ENCODE measurements around the gene TOGARAM2.

The TOGARAM2 gene

GRCh38 chr2:28981016-28981441 is at the start of gene TOGARAM2:
TSS of gene TOGARAM2 (plus strand) at chr2:28981298. CDS start at chr2:28994835, 13,537 bp downstream.
- no peak for DNase-seq (ENCODE audit: low spot score)

DNA sequence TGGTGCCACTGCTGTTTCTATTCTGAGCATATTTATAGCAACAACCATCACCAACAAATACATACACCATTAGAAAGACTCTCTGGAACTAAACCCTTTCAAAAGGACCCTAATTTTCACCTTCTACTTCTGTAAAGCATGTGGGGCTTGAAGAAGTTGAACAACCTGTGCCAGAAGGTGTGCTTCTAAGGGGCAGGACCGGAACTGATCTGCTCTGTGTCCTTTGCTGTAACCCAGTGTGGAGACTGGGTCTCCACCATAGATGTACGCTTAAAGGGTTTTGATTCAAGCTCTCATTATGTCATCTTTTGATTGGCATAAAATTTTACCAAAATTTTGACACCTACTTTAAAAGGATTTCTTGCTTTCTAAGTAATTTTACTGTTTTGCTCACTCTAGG is 46.3 kb upstream of the TOGARAM2 start:
- no peak for DNase-seq (ENCODE audit: low spot score)

- DNase-seq (ENCODE audit: low spot score): no peak
Observed at GRCh38 chr2:28941008-28941407, 40.1 kb upstream of the TOGARAM2 start.

- DNase-seq (ENCODE audit: low spot score): no peak
Observed at GRCh38 chr2:28944535-28945248, 36.4 kb upstream of the TOGARAM2 start.

DNA sequence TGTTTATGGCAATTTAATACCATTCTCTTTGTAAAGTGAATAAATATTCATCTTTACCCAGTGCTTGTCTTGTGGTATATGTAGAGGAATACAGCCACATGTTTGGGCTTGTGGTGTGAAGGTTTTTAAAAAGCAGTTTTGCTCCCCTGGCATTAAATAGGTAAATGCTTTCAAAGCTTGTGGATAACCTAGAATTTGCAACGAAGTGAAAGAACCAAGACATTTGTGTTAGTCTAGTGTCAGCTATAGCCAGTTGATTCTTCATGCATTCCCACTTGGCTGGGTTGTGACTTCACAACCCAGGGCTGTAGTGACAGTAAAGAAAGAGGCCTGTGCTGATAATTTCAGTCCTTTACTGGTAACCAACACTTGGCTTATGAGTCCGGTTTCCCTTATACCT is 32.9 kb upstream of the TOGARAM2 start:
- no peak for DNase-seq (ENCODE audit: low spot score)

GRCh38 chr2:28949190-28949589 is 31.9 kb upstream of the TOGARAM2 start:
- no peak for DNase-seq (ENCODE audit: low spot score)

DNA sequence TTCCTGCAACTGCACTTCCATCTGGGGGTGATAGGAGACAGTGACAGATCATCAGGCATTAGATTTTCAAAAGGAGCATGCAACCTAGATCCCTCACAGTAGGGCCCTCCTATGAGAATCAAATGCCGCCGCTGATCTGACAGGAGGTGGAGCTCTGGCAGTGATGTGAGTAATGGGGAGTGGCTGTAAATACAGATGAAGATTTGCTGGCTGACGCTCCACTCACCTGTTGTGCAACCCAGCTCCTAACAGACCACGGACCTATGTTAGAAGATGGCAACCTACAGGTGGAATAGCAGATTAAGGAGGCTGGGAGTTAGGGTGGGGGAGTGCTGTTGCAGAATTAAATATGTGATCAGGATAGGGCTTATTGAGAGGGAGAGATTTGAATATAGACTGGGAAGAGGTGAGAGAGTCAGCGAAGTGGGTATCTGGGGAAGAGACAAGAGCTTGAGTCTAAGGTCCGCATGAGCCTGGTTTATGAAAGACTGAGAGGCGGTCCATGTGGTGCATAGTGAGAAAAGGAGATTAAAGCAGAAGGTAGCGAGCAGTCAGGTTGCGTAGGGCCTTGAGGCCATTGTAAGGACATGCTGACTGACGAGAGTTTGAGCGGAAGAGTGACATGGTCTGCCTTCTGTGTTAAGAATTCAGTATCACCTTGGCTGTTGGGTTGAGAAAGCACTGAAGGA is 31.3 kb upstream of the TOGARAM2 start:
- no peak for DNase-seq (ENCODE audit: low spot score)

- no peak for DNase-seq (ENCODE audit: low spot score)
Observed at GRCh38 chr2:28950941-28951630, 30.0 kb upstream of the TOGARAM2 start.

DNA sequence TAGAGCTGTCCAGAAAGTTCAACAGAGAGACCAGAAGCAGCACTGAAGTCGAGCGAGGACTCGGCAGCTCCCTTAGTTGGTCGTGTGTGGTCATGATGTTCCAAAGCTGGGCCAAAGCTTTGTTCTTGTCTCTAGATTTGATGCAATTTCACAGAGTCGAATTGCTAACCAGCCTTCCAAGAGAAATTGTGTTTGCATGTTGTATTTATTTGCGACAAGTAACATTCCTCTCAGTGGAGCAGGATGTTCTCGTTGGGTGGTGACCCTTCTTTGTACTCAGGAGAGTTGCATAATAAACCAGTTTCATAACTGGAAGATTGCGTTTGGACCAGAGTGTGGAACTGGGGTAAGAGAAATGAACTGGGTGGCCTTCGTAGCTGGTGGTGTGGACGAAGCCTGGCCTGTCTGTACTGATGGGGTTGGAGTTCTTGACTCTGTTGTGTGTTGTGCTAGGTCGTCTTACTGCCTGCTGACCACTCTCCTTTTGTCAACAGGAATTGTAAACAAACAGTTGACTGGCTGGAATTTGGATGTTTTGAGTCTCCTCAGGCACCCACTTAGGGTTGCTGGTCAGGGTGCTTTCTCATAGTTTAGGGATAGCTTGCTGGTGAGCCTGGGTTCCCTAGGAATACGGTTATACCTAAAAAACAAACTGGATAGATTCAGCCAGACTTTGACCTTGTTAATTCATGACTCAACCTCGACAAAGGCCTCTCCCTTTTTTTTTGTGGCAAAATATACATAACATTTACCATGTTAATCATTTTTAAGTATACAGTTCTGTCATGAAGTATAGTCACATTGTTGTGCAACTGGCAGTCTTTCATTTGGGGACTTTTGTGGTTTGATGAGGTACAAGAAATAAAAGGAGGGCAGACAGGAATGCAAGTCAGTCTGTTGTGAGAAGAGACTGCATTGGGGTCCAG is 28.9 kb upstream of the TOGARAM2 start:
- no peak for DNase-seq (ENCODE audit: low spot score)

- no peak for DNase-seq (ENCODE audit: low spot score)
Observed at GRCh38 chr2:28952836-28953211, 28.3 kb upstream of the TOGARAM2 start.

DNA sequence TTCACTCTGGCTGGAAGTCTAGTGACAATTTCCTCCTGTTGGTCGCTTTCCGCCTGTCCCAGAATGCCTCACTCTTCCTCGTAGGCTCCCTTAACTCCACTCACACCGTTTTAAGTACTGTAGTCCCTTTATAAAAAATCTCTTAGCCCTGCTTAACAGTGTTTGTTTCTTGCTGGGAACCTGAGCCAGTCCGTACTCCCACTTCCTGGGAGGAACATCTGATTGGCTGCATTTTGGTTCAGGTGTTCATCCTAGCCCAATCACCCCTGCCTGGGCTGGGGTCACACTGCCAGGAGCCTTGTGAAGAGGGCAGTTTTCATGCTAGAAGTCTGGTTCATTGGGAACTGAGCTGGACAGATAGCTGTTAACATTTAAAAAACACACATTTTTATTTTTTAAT is 25.6 kb upstream of the TOGARAM2 start:
- DNase-seq (ENCODE audit: low spot score): no peak

DNA sequence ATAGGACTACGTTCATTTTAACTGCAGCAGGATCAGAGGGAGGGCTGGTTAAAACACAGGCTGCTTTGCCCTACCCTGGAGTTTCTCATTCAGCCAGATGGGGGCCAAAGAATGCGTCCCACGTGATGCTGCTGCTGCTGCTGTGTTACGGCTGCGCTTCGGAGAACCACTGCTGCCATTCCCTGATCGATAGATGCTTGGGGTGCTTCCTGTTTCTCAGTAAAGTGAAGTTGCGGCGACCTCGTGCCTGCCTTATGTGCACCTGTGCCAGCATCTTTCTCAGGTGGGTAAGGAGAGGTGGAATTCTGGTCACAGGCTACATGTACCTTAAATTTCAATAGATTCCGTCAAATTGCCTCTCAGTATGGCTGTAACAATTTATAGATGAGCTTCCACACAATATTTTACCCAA is 24.7 kb upstream of the TOGARAM2 start:
- DNase-seq (ENCODE audit: low spot score): no peak

- DNase-seq (ENCODE audit: low spot score): no peak
Observed at GRCh38 chr2:28956890-28957289, 24.2 kb upstream of the TOGARAM2 start.

GRCh38 chr2:28958689-28959088 is 22.4 kb upstream of the TOGARAM2 start:
- DNase-seq (ENCODE audit: low spot score): peak; percentile 87

- DNase-seq (ENCODE audit: low spot score): no peak
Observed at GRCh38 chr2:28960401-28960800, 20.7 kb upstream of the TOGARAM2 start.

- no peak for DNase-seq (ENCODE audit: low spot score)
Observed at GRCh38 chr2:28962505-28962904, 18.6 kb upstream of the TOGARAM2 start.

- DNase-seq (ENCODE audit: low spot score): peak; percentile 42
Observed at GRCh38 chr2:28970464-28971160, 10.5 kb upstream of the TOGARAM2 start.

DNA sequence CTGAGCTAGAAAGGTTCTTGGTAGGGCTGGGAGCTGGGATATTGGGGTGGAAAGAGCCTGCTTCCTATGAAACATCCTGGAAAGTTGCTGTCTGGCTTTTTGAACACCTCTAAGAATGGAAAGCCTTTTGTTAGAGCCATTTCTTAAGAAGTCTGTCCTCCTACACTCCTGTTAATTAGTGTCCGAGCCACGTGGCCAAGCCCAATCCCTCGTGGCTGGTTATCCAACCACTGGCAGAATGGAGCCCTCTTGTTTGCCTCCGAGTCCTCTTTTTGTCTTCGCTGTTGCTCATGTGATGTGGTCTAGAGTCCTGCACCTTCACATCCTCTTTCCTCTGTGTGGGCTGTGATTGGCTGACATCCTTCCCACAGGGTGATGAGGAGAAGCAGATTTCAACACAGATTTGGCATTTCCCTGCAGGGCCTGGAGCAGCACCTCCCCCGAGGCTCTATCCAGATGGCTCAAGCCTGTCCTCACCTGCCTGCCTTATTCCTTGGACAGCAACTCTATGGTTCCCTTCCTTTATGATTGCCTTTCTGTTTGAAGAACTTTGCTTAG is 8.2 kb upstream of the TOGARAM2 start:
- DNase-seq (ENCODE audit: low spot score): no peak

DNA sequence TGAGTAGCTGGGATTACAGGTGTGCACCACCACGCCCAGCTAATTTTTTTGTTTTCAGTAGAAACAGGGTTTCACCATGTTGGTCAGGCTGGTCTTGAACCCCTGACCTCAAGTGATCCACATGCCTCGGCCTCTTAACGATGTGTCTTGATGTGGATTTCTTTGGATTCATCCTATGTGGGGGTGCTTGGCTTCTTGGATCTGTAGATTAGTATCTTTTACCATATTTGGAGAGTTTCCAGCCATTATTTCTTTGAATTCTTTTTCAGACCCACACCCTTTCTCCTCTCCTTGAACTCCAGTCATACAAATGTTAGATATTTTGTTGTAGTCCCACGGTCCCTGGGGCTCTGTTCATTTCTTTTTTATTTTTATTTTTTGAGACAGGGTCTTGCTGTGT is 6.8 kb upstream of the TOGARAM2 start:
- no peak for DNase-seq (ENCODE audit: low spot score)

- no peak for DNase-seq (ENCODE audit: low spot score)
Observed at GRCh38 chr2:28975671-28976070, 5.4 kb upstream of the TOGARAM2 start.

DNA sequence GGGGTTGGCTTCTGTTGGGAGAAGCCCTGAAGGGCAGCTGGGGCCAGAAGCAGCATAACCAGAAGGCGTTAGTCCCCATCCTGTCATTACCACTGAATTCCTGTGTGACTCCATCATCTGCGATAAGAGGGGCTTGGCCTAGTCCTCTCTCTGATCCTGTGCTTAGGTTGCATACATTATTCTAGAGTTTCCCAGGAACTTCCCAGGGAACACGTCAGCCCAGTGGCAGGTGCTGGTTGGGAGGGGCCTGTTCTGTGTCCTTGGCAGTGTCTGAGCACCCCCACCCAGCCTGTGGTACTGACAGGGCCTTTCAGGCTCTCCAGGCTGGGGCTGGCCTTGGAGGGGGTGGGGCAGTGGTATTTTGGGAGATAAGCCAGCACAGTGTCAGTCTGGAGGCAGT is 4.5 kb upstream of the TOGARAM2 start:
- DNase-seq (ENCODE audit: low spot score): no peak
